B cell (primary cell): ENCODE measurements around the gene SLC39A3. TPM values are rescaled to one million over a fixed set of nuclear protein-coding genes. Genes with fewer than 3 reads are reported as not detected.
A peak's percentile ranks its signal among the peaks of the same experiment; 100 is the strongest.

Source experiments
- ATAC-seq: fragments of 200-7000 bp; cut with Tn5 transposase; one replicate; pipeline ENCODE4 v1.10.0; 2021; ENCODE audit warnings: low read depth, mild to moderate bottlenecking, moderate number of reproducible peaks, moderate library complexity
- CTCF ChIA-PET: fragments of 350-600 bp; sonication (Branson Sonifier 250); formaldehyde crosslinking; loops from one replicate; lab custom pipeline; 2021; ENCODE audit warnings: antibody characterized with exemption, inconsistent platforms; lab: Charles Lee
- POLR2A ChIA-PET: fragments of 350-600 bp; sonication (Branson Sonifier 250); formaldehyde crosslinking; loops from one replicate; lab custom pipeline; 2021; ENCODE audit warnings: antibody characterized with exemption; lab: Charles Lee
- DNase-seq: peaks from one replicate; pipeline ENCODE4 v3.0.0; 2013
- H2AFZ ChIP-seq: 2 replicates; pipeline ENCODE4 v1.6.1; 2012; ENCODE audit warnings: mild to moderate bottlenecking, low read depth, low read length; ENCODE audit not compliant: insufficient read depth, poor library complexity, severe bottlenecking
- H3K27ac ChIP-seq, 2 donors: 1 replicate in 1 of 2; 2 replicates in 1 of 2; pipeline ENCODE4 v1.5.1; 2012 to 2013; ENCODE audit warnings: low read length in 2 of 2, mild to moderate bottlenecking in 2 of 2, moderate library complexity in 1 of 2
- H3K27me3 ChIP-seq, 4 experiments: fragments of 200-600 bp in 1 of 4; sonication (generic) in 1 of 4; replicated peaks in 1 of 4; 1 replicate in 2 of 4; 2 replicates in 2 of 4; pipeline versions ENCODE4 v1.6.1 to v1.7.0; 2013 to 2016; ENCODE audit warnings: low read length in 3 of 4, mild to moderate bottlenecking in 2 of 4, mixed read lengths in 1 of 4, moderate library complexity in 1 of 4; ENCODE audit not compliant: insufficient read depth in 4 of 4, control insufficient read depth in 3 of 4; ENCODE audit errors: control extremely low read depth in 1 of 4
- H3K36me3 ChIP-seq, 2 experiments: replicated peaks in 1 of 2; 1 replicate in 1 of 2; 2 replicates in 1 of 2; pipeline versions ENCODE4 v1.6.1 to v1.7.1; 2013; ENCODE audit warnings: low read length in 1 of 2; ENCODE audit not compliant: insufficient read depth in 2 of 2, control insufficient read depth in 1 of 2; ENCODE audit errors: control extremely low read depth in 1 of 2, extremely low read depth in 1 of 2
- H3K4me1 ChIP-seq, 2 donors: fragments of 200-600 bp in 1 of 2; sonication (generic) in 1 of 2; 1 replicate in 1 of 2; 2 replicates in 1 of 2; pipeline versions ENCODE4 v1.5.1 to v1.6.1; 2013 to 2017; ENCODE audit warnings: low read length in 2 of 2; ENCODE audit not compliant: control insufficient read depth in 2 of 2, insufficient read depth in 2 of 2
- H3K4me2 ChIP-seq: replicated peaks from 2 replicates; pipeline ENCODE3; 2012; ENCODE audit warnings: mild to moderate bottlenecking, low read depth, low read length; ENCODE audit not compliant: poor library complexity, severe bottlenecking
- H3K4me3 ChIP-seq, 5 experiments: fragments of 200-600 bp in 1 of 5; sonication (generic) in 1 of 5; 1 replicate in 3 of 5; 2 replicates in 2 of 5; pipeline versions ENCODE4 v1.5.1 to v1.7.0; 2011 to 2016; ENCODE audit warnings: low read length in 4 of 5, mild to moderate bottlenecking in 4 of 5, low read depth in 2 of 5, control low read depth in 1 of 5, moderate library complexity in 1 of 5; ENCODE audit not compliant: insufficient read depth in 1 of 5; ENCODE audit errors: control extremely low read depth in 1 of 5, extremely low read depth in 1 of 5
- H3K79me2 ChIP-seq: fragments of 200-600 bp; sonication (generic); one replicate; pipeline ENCODE4 v1.6.0; 2016; ENCODE audit warnings: low read length; ENCODE audit not compliant: control insufficient read depth, insufficient read depth
- H3K9ac ChIP-seq: fragments of 200-600 bp; sonication (generic); 2 replicates; pipeline ENCODE4 v1.6.1; 2017; ENCODE audit warnings: mild to moderate bottlenecking, low read length, moderate library complexity
- H3K9me3 ChIP-seq, 3 donors: one replicate each; pipeline versions ENCODE4 v1.6.1 to v1.7.1; 2013; ENCODE audit warnings: low read length in 2 of 3; ENCODE audit not compliant: control insufficient read depth in 2 of 3, insufficient read depth in 1 of 3; ENCODE audit errors: control extremely low read depth in 1 of 3
- H4K20me1 ChIP-seq: 2 replicates; pipeline ENCODE4 v1.6.0; 2012; ENCODE audit warnings: mild to moderate bottlenecking, low read length; ENCODE audit not compliant: insufficient read depth, control insufficient read depth, poor library complexity, severe bottlenecking
- H3K27ac Mint-ChIP-seq: one replicate; pipeline ENCODE4 v1.8.0; 2021; ENCODE audit warnings: mixed read lengths
- H3K27me3 Mint-ChIP-seq: one replicate; pipeline ENCODE4 v1.8.0; 2021; ENCODE audit warnings: mixed read lengths
- H3K4me1 Mint-ChIP-seq: one replicate; pipeline ENCODE4 v1.8.0; 2021; ENCODE audit warnings: mixed read lengths
- H3K4me3 Mint-ChIP-seq: one replicate; pipeline ENCODE4 v1.8.0; 2021; ENCODE audit warnings: mixed read lengths
- H3K9me3 Mint-ChIP-seq: one replicate; pipeline ENCODE4 v1.8.0; 2022; ENCODE audit warnings: mixed read lengths; ENCODE audit not compliant: insufficient read depth
- EZH2 ChIP-seq: IDR thresholded peaks from 2 replicates; pipeline ENCODE4 v1.6.1; 2012; ENCODE audit warnings: borderline replicate concordance, low read depth, mild to moderate bottlenecking, moderate library complexity, low read length; ENCODE audit not compliant: insufficient read depth, poor library complexity, severe bottlenecking
- WGBS: methylation state at CpG from one replicate; pipeline ENCODE4 v1.1.5; 2013; ENCODE audit warnings: missing lambda C conversion rate; ENCODE audit not compliant: insufficient coverage; 5-methylcytosine and 5-hydroxymethylcytosine counted together
- intact Hi-C: fragments of 100-400 bp; cut with micrococcal nuclease; formaldehyde crosslinking; loops from one replicate; pipeline ENCODE4 v1.10.0; 2022
- polyA plus RNA-seq: library from polyadenylated mRNA; depleted of rRNA; stranded (reverse); fragments of >200 nt; gene quantifications from 2 replicates; pipeline ENCODE4 v1.2.3, GENCODE V29; 2012
- total RNA-seq, 2 donors: library from RNA; stranded (reverse); fragments of 120-200 nt in 1 of 2; gene quantifications; 1 replicate in 1 of 2; 2 replicates in 1 of 2; pipeline versions ENCODE4 v1.2.3 to v1.2.4, GENCODE V29; 2013 to 2022
- TF ChIP-seq, protein P1 (sequence below): fragments of 200-600 bp; IDR thresholded peaks from one replicate; pipeline ENCODE4 v1.8.0; 2022; ENCODE audit warnings: antibody characterized with exemption, mild to moderate bottlenecking

SLC39A3 gene
- total and polyA plus RNA-seq, 2 donors (not counting 1 experiment from before 2014, with no cell fraction given), result 36.4 to 37.6 TPM

GRCh38 chr19:2774953-2775555 lies 35.2 kb upstream of the SLC39A3 start:
- H3K36me3 ChIP-seq, result peaks cover 0 to 10% of the 10 kb centered on the region in 2 experiments
- intact Hi-C loops, result no loop called here
- peak overlapping the region in 2 of 5 experiments; percentile 33 to 48 for H3K4me3 ChIP-seq
- Mint-ChIP-seq H3K4me3 (peak overlapping the region; percentile 87), H3K9me3 (no peaks in the 10 kb centered on the region), H3K27me3 (no peaks in the 10 kb centered on the region), H3K27ac (peak overlapping the region; percentile 96), H3K4me1 (peaks cover 33% of the 10 kb centered on the region)
- ATAC-seq (no peak), DNase-seq (no peak)
- H3K27me3 ChIP-seq, result no peaks in the 10 kb centered on the region
- ChIA-PET CTCF (interaction anchor here (0.9 to 2.9 kb wide), 3 partner anchors 113 to 138 kb away, joined by 3 to 16 read pairs (median 3); no protein-coding TSS in a partner anchor), POLR2A (no interaction called here)
- peak overlapping the region; percentile 69 for H3K9ac ChIP-seq
- peak overlapping the region; percentile 74 for H3K4me2 ChIP-seq
- 86% methylated on average over 21 of the region's 24 CpGs for WGBS
- H4K20me1 ChIP-seq, result peaks cover 49% of the 10 kb centered on the region
- TF ChIP-seq EZH2, result no peak
- TF ChIP-seq, protein P1, sequence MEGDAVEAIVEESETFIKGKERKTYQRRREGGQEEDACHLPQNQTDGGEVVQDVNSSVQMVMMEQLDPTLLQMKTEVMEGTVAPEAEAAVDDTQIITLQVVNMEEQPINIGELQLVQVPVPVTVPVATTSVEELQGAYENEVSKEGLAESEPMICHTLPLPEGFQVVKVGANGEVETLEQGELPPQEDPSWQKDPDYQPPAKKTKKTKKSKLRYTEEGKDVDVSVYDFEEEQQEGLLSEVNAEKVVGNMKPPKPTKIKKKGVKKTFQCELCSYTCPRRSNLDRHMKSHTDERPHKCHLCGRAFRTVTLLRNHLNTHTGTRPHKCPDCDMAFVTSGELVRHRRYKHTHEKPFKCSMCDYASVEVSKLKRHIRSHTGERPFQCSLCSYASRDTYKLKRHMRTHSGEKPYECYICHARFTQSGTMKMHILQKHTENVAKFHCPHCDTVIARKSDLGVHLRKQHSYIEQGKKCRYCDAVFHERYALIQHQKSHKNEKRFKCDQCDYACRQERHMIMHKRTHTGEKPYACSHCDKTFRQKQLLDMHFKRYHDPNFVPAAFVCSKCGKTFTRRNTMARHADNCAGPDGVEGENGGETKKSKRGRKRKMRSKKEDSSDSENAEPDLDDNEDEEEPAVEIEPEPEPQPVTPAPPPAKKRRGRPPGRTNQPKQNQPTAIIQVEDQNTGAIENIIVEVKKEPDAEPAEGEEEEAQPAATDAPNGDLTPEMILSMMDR, result no peak
- H3K4me1 ChIP-seq, result peaks cover 11 to 26% of the 10 kb centered on the region in 2 donors
- H3K27ac ChIP-seq, result peak overlapping the region; percentile 80 to 86
- H3K9me3 ChIP-seq, result no peaks in the 10 kb centered on the region
- peak overlapping the region; percentile 57 for H2AFZ ChIP-seq
- H3K79me2 ChIP-seq, result peaks cover 90% of the 10 kb centered on the region

- ATAC-seq (peak; percentile 49), DNase-seq (peak; percentile 51)
- no peaks in the 10 kb centered on the region for H3K9me3 Mint-ChIP-seq
- Histone ChIP-seq H3K79me2 (peaks cover 90% of the 10 kb centered on the region), H3K4me3 (no peak overlapping the region), H4K20me1 (peaks cover 57% of the 10 kb centered on the region), H3K9me3 (no peaks in the 10 kb centered on the region), H3K27ac (no peak overlapping the region), H3K9ac (no peak overlapping the region), H3K36me3 (peaks cover 0 to 12% of the 10 kb centered on the region in 2 experiments), H3K4me2 (no peak overlapping the region), H3K27me3 (no peaks in the 10 kb centered on the region), H2AFZ (no peak overlapping the region), H3K4me1 (peaks cover 11 to 27% of the 10 kb centered on the region in 2 donors)
- intact Hi-C loops, result no loop called here
- H3K27ac Mint-ChIP-seq, result peak overlapping the region; percentile 85
- ChIA-PET CTCF (interaction anchor here (2.9 kb wide), 1 partner anchor 126 kb away, joined by 16 read pairs; no protein-coding TSS in a partner anchor), POLR2A (interaction anchor here (0.7 kb wide), 1 partner anchor 94 kb away, joined by 3 read pairs; no protein-coding TSS in a partner anchor)
- WGBS, result 91% methylated on average over 32 of the region's 32 CpGs
- no peaks in the 10 kb centered on the region for H3K27me3 Mint-ChIP-seq
- H3K4me1 Mint-ChIP-seq, result peaks cover 32% of the 10 kb centered on the region
- no peak for TF ChIP-seq EZH2
- TF ChIP-seq, protein P1, result no peak
- peak overlapping the region; percentile 67 for H3K4me3 Mint-ChIP-seq
Observed at GRCh38 chr19:2774083-2774679, 34.4 kb upstream of the SLC39A3 start.
